Measurements from ENCODE around the gene LUC7L3. TPM values are rescaled to one million over a fixed set of nuclear protein-coding genes. Genes with fewer than 3 reads are reported as not detected.

Gene LUC7L3
- total RNA-seq, 1 experiment from 2014 or later = 184 TPM

DNA sequence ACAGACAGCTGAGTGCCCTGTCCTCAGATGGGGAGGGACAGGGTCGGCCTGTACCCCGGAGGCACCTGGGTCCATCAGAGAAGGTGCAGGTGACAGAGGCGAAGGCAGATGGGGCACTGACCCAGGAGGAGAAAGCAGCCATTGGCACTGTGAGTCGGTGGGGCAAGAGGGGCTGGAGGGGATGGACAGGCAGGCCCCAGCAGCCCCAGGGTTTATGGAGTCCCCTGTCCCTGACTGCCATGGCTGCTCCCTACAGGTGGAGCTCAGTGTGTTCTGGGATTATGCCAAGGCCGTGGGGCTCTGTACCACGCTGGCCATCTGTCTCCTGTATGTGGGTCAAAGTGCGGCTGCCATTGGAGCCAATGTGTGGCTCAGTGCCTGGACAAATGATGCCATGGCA is 43.8 kb upstream of the LUC7L3 start:
- no peaks in the 10 kb centered on the region for H3K9me3 ChIP-seq (ENCODE audit: control insufficient read depth in 1 of 2, insufficient read depth in 1 of 2, low read depth in 1 of 2, low read length in 2 of 2)
- no TSS peak for BruUV-seq (replicated peaks)
- H3K4me1 ChIP-seq (ENCODE audit: control insufficient read depth in 1 of 2, insufficient read depth in 2 of 2, low read length in 2 of 2) = peaks cover 13 to 40% of the 10 kb centered on the region in 2 experiments
- no peak overlapping the region; the same call in 1 of the 2 replicates for H3K27ac ChIP-seq (ENCODE audit: low read depth, low read length)
- ATAC-seq (no peak), DNase-seq (ENCODE audit: low read depth, low spot score) (no peak)
- no peaks in the 10 kb centered on the region for H3K9me2 ChIP-seq (ENCODE audit: insufficient read depth)
- no peak overlapping the region for H3K4me3 ChIP-seq (replicated peaks in 1 of 2; ENCODE audit: low read depth in 1 of 2, low read length in 2 of 2)
- no peaks in the 10 kb centered on the region for H3K79me2 ChIP-seq (ENCODE audit: insufficient read depth, low read length)
- POLR2A ChIA-PET = no interaction called here
- no peak overlapping the region for H2AFZ ChIP-seq (ENCODE audit: low read depth, low read length, poor library complexity, severe bottlenecking)
- no peaks in the 10 kb centered on the region for H4K20me1 ChIP-seq (ENCODE audit: insufficient read depth)
- CTCF ChIA-PET = no interaction called here
- TF ChIP-seq CEBPB (IDR thresholded peaks at IDR 0.05; ENCODE audit: low read depth) = no peak
- no peak for TF ChIP-seq RAD21 (IDR thresholded peaks at IDR 0.05; ENCODE audit: low read depth)
- TF ChIP-seq CBX3 (IDR thresholded peaks at IDR 0.05; ENCODE audit: low read depth) = no peak
- no peak for TF ChIP-seq EZH2 (IDR thresholded peaks at IDR 0.05)
- TF ChIP-seq, protein P1, sequence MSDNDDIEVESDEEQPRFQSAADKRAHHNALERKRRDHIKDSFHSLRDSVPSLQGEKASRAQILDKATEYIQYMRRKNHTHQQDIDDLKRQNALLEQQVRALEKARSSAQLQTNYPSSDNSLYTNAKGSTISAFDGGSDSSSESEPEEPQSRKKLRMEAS (IDR thresholded peaks at IDR 0.05) = no peak
- no peak for TF ChIP-seq SP1 (IDR thresholded peaks at IDR 0.05; ENCODE audit: low read depth)
- no peak for TF ChIP-seq YY1 (IDR thresholded peaks at IDR 0.05; ENCODE audit: extremely low read depth, insufficient replicate concordance, low read depth, low read length)
- TF ChIP-seq FOSL1 (IDR thresholded peaks at IDR 0.05; ENCODE audit: low read depth) = no peak
- TF ChIP-seq, protein P2, sequence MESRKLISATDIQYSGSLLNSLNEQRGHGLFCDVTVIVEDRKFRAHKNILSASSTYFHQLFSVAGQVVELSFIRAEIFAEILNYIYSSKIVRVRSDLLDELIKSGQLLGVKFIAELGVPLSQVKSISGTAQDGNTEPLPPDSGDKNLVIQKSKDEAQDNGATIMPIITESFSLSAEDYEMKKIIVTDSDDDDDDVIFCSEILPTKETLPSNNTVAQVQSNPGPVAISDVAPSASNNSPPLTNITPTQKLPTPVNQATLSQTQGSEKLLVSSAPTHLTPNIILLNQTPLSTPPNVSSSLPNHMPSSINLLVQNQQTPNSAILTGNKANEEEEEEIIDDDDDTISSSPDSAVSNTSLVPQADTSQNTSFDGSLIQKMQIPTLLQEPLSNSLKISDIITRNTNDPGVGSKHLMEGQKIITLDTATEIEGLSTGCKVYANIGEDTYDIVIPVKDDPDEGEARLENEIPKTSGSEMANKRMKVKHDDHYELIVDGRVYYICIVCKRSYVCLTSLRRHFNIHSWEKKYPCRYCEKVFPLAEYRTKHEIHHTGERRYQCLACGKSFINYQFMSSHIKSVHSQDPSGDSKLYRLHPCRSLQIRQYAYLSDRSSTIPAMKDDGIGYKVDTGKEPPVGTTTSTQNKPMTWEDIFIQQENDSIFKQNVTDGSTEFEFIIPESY (IDR thresholded peaks at IDR 0.05; ENCODE audit: extremely low read depth, insufficient replicate concordance, low read length) = no peak
- TF ChIP-seq, protein P3, sequence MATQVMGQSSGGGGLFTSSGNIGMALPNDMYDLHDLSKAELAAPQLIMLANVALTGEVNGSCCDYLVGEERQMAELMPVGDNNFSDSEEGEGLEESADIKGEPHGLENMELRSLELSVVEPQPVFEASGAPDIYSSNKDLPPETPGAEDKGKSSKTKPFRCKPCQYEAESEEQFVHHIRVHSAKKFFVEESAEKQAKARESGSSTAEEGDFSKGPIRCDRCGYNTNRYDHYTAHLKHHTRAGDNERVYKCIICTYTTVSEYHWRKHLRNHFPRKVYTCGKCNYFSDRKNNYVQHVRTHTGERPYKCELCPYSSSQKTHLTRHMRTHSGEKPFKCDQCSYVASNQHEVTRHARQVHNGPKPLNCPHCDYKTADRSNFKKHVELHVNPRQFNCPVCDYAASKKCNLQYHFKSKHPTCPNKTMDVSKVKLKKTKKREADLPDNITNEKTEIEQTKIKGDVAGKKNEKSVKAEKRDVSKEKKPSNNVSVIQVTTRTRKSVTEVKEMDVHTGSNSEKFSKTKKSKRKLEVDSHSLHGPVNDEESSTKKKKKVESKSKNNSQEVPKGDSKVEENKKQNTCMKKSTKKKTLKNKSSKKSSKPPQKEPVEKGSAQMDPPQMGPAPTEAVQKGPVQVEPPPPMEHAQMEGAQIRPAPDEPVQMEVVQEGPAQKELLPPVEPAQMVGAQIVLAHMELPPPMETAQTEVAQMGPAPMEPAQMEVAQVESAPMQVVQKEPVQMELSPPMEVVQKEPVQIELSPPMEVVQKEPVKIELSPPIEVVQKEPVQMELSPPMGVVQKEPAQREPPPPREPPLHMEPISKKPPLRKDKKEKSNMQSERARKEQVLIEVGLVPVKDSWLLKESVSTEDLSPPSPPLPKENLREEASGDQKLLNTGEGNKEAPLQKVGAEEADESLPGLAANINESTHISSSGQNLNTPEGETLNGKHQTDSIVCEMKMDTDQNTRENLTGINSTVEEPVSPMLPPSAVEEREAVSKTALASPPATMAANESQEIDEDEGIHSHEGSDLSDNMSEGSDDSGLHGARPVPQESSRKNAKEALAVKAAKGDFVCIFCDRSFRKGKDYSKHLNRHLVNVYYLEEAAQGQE (IDR thresholded peaks at IDR 0.05; ENCODE audit: low read depth) = no peak
- TF ChIP-seq JUND (IDR thresholded peaks at IDR 0.05) = no peak
- no peak for TF ChIP-seq POLR2A (IDR thresholded peaks at IDR 0.05; ENCODE audit: borderline replicate concordance, extremely low read depth, insufficient read depth, insufficient read length)
- no peak for TF ChIP-seq SIN3A (IDR thresholded peaks at IDR 0.05; ENCODE audit: low read depth)
- TF ChIP-seq ZNF274 (IDR thresholded peaks at IDR 0.05; ENCODE audit: low read depth, low read length) = no peak
- TF ChIP-seq EGR1 (IDR thresholded peaks at IDR 0.05; ENCODE audit: low read depth) = no peak
- TF ChIP-seq SRF (IDR thresholded peaks at IDR 0.05; ENCODE audit: low read depth) = no peak
- intact Hi-C loops (cut with micrococcal nuclease) = no loop called here
- H3K36me3 ChIP-seq (ENCODE audit: control insufficient read depth in 1 of 2, insufficient read depth in 2 of 2, low read length in 2 of 2) = no peaks in the 10 kb centered on the region
- no peak overlapping the region for H3K4me2 ChIP-seq (ENCODE audit: low read length)
- no peak overlapping the region for H3K9ac ChIP-seq (ENCODE audit: low read length)
- H3K27me3 ChIP-seq (ENCODE audit: insufficient read depth, low read length) = no peaks in the 10 kb centered on the region
- RAD21 ChIA-PET (ENCODE audit: low non-redundant PET in 1 of 2, low total read pairs in 2 of 2, uncharacterized antibody in 2 of 2, unreplicated experiment in 2 of 2) = no interaction called here
